HG03025 (cell line): Measurements from ENCODE around the gene EWSR1.
"Not testable (repeated sequence)": the region's sequence is repeated elsewhere in the genome, so short reads cannot be mapped to it uniquely, and the experiment has no call there.

Experiments used
- ATAC-seq: cut with Tn5 transposase; IDR thresholded peaks from one replicate; pipeline ENCODE4 v1.9.1; 2021; ENCODE audit warnings: mild to moderate bottlenecking, moderate library complexity; ENCODE audit not compliant: unreplicated experiment, low FRiP score

The EWSR1 gene, protein sequence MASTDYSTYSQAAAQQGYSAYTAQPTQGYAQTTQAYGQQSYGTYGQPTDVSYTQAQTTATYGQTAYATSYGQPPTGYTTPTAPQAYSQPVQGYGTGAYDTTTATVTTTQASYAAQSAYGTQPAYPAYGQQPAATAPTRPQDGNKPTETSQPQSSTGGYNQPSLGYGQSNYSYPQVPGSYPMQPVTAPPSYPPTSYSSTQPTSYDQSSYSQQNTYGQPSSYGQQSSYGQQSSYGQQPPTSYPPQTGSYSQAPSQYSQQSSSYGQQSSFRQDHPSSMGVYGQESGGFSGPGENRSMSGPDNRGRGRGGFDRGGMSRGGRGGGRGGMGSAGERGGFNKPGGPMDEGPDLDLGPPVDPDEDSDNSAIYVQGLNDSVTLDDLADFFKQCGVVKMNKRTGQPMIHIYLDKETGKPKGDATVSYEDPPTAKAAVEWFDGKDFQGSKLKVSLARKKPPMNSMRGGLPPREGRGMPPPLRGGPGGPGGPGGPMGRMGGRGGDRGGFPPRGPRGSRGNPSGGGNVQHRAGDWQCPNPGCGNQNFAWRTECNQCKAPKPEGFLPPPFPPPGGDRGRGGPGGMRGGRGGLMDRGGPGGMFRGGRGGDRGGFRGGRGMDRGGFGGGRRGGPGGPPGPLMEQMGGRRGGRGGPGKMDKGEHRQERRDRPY

DNA sequence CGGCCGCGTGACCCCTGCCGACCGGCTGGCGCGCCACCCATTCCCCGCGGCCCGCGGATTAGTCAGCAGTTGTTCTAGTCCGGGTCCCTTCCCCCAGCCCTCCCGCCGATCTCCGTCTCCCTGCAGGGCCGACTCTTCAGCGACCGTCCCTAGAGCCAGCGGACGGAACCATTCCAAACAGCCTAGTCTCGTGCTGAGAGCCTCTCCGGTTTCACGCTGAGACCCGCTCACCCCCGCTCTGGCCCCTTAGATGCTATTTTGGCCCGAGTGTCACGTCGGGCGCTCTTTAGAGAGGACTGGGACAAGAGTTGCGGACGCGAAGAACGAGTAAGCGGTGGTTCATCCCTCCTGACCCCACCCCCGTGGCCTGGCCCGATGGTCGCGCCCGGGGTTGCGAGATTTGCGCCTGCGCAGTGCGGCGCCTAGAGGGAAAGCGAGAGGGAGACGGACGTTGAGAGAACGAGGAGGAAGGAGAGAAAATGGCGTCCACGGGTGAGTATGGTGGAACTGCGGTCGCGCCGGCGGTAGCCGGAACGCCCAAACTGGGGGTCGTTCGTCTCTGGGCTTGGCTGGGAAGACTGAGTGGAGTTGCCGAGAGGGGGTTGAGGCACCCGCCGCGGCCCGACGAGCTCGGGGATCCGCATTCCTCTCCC, at the start of gene EWSR1, which contains the start of gene RHBDD3:
TSS of gene EWSR1 (plus strand) at position 411 of the 653 bp plus-strand sequence. CDS start at position 480, 69 bp downstream.
TSS of gene RHBDD3 (minus strand) at position 124 of the 653 bp plus-strand sequence. CDS start 2,355 bp downstream, outside the sequence.
- peak; percentile 76 for ATAC-seq

DNA sequence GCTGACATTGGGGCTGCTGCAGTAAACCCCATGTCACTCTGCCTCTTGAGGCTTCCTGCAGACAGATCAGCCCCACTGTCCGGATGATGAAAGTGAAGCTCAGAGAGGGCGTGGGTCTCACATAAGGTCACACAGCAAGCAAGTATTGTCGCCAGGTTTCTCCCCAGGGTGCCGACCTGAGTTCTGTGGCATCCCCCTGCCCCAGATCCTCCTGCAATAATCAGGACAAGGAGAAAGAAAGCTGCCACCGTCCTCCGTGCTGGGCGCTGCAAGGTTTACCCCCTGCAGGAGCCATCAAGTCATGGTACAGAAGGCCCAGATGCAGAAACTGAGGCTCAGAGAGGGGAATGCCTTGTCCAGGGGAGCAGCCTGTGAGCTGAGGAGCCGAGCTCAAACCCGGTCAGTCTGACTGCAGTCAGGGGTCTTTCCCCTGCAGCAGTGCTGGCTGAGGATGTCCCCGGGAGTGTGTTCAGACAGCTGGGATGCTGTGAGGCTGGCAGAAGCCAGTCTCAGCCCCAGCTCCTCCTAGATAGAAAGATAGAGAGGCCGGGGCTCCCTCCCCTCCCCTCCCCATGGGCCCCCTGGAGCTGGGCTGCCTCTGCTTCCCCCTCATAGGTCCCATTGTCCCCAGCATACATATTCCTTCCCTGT, 49.2 kb upstream of the EWSR1 start:
- no peak for ATAC-seq

DNA sequence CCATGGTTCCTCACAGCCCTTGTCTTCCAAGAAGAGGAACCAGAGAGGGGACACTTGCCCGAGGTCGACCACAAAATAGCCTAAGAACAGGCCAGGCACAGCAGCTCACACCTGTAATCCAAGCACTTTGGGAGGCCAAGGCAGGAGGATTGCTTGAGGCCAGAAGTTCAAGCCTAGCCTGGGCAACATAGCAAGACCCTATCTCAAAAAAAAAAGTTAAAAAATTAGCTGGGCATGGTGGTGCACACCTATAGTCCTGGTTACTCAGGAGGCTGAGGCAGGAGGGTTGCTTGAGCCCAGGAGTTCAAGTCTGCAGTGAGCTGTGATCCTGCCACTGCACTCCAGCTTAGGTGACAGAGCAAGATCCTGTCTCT, 48.7 kb upstream of the EWSR1 start:
- not testable (repeated sequence) for ATAC-seq

DNA sequence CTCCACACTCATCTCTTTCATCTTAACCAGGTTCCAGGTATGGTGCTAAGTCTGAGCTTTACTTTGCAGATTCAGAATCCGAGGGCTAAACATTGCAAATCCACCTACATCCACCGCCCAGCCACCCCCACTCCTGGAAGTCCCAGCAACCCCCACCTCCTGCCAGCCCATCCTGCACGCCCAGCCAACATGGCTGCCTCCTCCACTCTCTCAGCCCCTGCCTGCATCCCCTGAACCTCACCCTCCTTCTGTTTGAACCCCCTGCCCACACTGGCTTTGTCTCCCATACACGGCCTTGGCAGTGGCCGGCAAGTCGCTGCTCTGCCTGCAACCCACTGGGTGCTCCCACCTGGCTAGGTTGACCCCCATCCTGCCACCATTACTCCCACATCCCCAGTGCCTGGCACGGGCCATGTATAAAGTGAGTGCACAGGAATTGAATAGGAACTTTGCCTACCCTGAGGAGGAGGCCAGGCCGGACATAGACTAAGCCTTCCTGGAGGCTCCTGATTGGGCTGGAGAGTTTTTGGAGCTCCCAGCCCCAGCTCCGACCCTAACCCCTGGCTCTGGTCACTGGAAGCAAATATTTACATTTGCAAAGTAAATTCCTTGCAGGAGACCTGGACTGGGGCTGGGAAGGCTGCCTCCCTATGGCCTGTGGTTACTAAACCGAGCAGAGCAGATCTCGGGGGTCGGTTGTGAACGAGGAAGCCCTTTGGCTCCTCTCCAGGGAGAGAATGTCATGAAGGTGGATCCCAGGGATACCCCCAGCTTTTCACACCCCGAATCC, 48.0 kb upstream of the EWSR1 start:
- ATAC-seq = no peak

DNA sequence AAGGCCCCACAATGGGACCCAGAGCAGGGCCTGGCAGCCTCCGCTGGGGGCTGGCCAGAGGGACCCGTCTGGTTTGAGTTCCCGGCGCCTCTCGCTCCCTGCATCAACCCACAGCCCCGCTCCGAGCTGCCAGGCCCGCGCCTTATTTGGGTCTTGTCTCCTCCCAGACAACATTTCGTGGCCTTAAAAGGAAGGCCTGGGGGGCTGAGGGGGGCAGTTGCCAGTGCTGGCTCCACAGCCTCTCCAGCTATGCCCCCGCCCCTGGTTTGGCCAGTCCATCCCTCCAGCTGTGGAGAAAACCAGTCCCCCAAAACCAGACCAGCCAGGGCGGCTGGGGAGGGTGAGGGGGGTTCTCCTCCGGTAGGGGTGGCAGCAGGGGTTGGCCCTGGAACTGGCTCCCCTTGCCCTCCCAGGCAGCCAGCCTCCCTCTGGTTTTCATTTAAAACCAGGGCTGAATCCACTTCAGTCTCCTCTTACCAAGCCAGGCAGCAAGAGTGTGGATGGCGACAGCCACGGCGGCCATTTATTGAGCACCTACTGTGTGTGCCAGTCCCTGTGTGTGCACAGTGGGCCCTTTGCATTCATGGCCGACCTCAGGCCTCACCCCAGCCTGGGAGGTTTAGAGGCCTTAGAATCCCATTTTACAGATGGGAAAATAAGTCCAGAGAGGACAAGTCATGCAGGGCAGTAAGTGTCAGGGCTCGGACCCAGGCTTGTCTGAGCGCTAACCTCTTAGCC, 43.8 kb upstream of the EWSR1 start:
- ATAC-seq = no peak

DNA sequence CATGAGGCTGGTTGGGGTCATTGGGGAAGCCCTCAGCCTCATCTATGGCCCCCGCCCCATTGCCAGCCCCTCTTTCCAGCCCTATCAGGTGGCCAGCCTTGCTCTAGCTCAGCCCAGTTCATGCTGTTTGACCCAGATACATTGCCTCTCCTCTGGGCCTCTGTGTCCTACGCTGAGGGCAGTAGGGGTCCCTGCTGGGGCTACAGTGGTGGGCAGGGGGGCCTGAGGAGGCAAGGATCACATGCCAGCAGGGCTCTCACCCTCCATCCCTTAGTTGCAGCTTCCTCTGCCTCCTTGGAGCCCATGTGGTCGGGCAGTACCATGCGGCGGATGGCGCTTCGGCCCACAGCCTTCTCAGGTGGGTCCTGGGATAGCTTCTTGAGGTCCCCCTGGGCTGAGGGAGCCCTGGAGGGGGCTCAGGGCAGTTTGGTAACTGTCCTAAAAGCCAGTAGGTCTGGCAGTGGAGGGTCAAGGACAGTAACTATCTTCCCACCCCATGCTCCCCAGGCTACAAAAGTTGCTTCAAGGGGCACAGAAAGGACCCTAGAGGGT, 43.1 kb upstream of the EWSR1 start:
- ATAC-seq = no peak

DNA sequence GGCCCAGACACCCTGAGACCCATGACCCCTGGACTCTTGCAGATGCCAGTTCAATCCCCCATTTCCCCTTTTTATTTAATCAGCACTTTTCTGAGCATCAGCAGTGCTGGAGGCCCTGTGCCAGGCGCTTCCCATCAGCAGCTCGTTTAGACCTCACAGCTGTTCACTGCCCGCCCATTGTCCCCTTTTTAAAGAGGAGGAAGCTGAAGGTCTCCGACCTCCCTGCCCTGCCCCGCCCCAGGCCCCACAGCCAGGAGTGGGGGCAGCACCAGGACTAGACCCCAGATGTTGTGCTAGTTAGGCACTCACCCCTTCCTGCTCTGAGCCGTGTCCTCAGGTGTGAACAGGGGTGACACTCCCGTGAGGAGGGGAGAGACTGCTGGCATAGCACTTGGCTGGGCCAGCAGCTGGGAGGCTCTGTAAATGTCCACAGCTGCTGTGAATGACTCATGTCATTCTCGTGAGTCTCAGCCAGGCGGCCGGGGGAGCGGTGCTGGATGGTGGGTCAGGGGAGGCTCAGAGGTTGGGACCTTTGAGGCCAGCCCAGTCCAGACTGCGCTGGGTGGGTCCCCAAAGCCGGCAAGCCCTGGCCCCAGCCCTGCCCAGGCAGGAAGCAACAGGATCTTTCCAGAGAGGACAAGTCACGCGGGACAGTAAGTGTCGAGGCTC, 42.5 kb upstream of the EWSR1 start:
- no peak for ATAC-seq

DNA sequence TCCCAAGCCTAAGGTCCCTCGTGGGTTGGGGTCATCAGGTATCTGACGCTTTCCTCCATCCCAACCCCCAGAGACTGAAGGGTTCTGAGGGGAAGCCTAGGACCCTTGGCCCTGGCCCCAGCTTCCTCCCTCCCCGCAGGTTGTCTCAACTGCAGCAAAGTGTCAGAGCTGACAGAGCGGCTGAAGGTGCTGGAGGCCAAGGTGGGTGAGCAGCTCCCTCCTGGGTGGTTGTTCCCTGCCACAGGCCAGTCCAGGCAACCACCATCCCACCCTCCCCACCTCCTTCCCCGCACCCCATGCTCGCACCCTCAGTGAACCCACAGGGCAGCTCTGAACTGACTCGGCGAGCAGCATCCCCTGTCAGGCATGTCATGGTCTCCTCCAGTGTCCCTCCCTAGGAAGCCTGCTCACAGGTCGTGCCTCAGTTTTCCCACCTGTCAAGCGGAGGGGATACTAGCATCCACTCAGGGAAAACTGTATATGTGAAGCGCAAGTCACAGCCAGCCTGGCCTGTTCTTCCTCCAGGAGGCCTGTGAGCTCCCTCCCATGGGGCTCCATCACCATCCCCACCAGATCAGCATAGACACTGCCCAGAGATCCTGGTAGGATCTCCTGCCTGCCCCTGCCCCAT, 41.6 kb upstream of the EWSR1 start:
- ATAC-seq = no peak

DNA sequence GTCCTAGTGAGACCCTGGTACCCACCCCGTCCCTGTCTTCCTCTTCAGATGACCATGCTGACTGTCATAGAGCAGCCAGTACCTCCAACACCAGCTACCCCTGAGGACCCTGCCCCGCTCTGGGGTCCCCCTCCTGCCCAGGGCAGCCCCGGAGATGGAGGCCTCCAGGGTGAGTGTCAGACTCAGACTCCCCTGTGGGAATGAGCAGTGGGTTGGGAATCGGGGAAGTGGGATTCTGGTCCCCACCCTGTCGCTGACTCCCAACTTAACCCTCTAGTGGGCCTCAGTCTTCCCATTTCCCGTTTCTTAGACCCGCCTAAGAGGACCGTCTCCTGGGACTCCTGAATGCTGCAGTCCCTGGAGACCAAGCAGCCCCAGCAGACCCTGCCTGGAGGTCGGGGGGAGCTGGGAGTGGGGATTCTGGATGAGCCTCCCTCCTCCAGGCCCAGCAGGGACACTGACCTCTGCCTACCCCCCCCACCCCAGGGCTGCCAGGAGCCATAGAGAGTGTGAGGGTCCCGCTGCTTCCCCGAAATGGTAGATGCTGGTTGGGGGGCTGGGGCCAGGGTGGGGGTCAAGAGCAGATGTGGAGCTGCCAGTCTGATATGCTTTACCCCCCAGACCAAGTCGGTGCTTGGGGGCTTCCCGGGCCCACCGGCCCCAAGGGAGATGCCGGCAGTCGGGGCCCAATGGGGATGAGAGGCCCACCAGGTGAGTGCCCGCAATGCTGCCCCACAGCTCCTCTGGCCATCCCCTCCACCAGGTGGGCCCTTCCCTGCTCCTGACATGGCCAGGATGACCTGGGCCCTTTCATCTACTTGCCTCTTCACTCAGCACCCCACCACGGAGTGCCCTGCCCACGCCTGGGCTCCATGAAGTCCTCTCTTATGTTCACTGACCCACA, 36.8 kb upstream of the EWSR1 start:
- no peak for ATAC-seq

DNA sequence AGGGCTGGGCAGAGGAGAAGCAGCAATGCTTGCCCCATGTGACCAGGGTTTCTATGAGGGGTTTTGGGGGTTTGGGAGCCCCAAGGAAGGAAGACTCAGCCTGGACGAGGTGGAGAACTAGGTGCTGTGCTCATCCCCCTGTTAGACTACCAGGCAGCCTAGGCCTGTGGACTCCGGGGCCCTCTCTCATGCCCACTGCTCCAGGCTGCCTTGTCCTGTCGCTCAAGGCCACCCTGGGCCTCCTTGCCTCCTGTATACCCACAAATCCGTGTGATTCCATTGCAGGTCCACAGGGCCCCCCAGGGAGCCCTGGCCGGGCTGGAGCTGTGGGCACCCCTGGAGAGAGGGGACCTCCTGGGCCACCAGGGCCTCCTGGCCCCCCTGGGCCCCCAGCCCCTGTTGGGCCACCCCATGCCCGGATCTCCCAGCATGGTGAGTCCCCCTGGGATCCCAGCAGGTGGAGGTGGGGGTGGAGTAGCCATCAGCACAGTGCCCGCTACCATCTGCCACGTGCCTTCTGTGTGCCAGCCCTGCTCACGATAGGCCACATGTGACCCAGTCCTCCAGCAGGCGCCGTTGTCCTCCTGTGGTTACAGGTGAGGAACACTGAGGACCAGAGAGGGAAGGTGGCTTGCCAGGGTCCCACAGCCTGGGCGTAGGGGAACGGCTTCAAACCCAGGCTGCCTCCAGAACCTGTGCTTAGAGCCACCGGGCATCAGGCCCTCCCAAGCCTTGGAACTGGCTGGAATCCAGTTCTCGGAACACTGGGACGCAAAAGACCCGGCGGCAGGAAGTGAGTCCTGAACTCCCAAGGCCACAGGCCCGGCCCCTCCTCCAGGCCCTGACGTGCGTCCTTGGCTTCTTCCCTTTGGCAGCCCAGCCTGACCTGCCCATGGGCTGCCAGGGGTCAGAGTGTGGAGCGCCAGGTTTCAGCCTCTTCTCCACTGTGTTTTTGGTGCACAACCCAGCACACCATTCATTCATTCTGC, 35.8 kb upstream of the EWSR1 start:
- ATAC-seq = no peak

DNA sequence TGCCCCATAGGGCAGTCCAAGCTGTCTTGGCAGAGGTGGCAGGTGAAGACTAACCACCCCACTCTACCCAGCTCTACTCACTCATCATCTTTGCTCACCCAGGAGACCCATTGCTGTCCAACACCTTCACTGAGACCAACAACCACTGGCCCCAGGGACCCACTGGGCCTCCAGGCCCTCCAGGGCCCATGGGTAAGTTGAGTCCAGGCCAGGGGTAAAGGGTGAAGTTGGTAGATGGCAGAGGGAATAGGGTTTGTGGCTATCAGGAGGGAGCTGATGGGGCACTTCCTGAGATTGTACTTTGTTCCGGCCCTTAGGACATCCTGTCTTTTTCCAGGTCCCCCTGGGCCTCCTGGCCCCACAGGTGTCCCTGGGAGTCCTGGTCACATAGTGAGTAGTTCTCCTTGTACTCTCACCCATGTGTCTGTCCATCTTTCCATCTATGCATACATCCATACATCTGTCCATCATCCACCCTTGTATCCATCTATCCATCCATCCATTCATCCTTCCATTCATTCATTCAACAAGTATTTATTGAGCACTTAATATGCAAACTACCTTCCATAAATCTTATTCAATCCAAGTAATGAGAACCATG, 34.7 kb upstream of the EWSR1 start:
- ATAC-seq = no peak

DNA sequence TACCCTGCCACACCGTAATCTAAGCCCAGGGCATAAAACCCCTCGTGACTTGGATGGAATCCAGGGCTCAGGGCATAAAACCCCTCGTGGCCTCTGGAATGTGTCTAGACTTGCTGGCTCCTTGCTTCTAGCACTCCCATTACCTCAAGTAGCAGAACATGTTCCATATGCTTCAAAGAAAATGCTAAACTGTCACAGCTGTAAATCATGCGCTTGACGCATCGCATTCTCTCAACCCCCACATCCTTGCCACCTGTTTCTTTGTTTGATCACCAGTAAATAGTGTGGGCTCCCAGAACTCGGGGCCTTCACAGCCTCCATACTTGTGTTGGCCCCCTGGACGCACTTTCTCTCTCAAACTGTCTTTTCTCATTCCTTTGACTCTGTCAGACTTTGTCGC, 27.6 kb upstream of the EWSR1 start:
- not testable (repeated sequence) for ATAC-seq

DNA sequence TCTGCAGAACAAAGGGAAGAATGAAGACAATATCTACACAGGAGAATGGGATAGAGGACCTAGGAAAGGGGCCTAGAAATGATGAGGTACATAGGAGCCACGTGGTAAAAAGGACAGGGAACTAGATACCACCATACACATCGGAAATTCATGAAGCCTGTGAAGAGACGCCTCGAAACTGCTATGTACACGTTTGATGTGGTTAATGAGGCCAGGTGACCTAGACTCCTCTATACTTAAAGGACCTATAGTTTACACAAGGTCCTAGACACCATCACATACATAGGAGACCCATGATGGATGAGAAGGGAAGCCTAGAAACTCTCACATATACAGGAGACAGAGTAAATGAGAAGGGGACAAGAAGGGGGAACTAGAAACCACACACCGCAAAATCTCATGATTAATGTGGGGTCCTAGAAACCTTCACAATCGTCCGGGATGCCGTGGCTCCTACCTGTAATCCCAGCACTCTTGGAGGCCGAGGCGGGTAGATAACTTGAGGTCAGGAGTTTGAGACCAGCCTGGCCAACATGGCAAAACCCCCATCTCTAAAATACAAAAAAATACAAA, 24.1 kb upstream of the EWSR1 start:
- ATAC-seq = no peak

DNA sequence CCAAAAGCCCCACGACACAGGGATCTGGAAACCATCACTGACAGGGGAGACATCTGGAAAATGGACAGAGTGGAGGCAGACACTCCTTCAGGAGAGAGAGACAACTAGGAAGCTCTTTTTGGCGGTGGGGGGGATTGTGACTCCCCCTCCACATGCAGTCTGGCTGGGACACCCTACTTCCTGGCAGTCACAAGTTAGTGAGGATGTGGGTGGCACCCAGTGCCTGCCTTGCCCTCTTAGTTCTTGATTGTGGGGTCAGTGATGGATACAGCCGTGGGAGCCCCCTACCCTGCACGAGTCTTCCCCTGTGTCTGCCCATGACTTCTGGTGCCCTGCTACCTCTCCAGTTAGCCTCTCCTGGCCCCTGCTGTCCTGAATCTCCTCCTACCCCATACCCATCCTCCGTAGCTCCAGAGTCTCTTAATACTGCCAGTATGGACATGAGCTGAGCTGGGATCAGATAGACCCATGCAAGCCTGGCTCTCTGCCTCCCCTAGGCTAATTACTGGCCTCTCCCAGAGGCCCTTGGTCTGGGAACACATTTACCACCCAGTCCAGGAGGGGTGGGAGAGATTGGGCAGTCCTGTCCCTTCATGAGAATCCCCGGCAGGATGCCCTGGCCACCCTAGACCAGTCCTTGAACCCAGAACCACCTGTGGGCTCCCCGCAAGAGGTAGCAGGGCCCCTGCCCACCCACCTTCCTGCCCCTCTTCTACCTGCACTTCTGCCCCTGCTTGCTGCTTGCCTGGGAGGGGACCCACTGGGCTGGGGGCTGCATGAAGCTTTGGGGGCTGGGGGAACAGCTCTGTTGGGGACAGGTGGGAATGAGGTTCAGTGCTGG, 23.1 kb upstream of the EWSR1 start:
- ATAC-seq = no peak
